ENCODE data around the gene SRSF10. TPM values are rescaled to one million over a fixed set of nuclear protein-coding genes. Genes with fewer than 3 reads are reported as not detected.
"Not testable (repeated sequence)": the region's sequence is repeated elsewhere in the genome, so short reads cannot be mapped to it uniquely, and the experiment has no call there.

The SRSF10 gene
- 316 TPM for total RNA-seq

DNA sequence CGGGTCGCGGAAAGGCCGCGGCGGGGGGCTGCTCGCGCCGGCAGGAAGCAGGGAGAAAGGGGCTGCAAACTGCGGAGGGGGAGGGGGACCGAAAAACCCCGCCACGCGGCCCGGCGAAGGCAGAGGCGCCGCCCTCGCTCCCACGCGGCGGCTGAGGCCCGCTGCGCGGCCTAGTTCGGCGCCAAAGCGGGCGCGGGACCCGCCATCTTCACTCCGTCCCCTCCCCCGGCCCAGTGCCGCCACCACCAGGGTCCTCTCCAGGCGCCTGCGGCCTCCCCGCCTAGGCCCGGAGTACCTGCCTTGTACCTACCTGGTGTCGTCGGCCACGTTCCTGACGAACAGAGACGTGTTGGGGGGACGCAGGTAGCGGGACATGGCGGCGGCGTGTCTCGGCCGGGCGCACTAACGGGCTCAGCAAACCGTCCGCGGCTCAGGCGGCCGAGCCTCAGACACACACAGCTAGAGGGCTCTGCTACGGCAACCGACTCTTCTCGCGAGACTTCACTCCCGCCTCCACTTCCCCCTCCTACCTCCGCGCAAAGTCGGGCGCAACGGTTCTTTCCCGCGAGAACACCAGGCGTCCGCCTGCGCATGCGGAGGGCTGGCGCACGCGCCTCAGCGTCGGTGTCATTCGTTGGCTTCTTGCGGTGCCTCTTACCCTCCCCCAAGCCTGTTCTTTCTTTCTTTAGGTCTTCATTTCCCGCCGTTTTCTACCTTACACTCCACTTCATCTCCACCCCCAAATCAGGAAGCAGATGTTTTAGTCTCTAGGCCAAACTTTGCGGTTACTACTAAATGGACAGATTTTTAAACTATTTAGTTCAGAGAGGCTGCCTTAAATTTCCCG, at the start of gene SRSF10:
Gene SRSF10, minus strand, starts transcription at position 447 of the 847 bp plus-strand sequence. Its CDS starts 72 bp downstream, at position 375.
- no peaks in the 10 kb centered on the region for H3K27me3 ChIP-seq (ENCODE audit: insufficient read depth, low read length)
- peak within 1 kb of the TSS; percentile 92 for H3K4me3 ChIP-seq (ENCODE audit: low read length)

DNA sequence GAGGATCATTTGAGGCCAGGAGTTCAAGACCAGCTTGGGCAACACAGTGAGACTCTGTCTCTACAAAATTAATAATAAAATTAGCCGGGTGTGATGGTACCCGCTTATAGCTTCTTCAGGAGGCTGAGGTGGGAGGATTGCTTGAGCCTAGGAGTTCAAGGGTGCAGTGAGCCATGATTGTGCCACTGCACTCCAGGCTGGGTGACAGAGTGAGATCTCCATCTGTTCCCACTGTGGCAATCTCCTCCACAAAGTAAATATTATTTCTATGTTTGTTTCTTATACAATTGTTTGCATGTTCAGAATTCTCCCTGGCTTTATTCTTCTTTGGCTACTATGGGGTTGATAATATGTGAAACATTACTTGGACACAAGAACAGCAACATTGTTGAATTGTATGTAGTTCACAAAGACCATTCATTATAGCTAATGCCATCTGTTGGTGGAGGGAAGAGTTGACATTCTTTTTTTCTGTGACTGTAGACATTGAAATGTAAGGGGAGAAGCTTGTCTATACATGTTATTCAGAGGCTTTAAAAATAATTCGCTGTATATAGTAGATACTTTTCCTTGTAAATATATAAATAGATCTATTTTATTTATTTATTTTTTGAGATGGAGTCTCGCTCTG, 47.8 kb upstream of the SRSF10 start:
- Histone ChIP-seq H3K27me3 (ENCODE audit: insufficient read depth, low read length) (no peaks in the 10 kb centered on the region), H3K4me3 (ENCODE audit: low read length) (no peak overlapping the region), H3K4me1 (ENCODE audit: insufficient read depth, low read length) (no peaks in the 10 kb centered on the region), H3K9me3 (ENCODE audit: low read depth, low read length) (no peaks in the 10 kb centered on the region)

More for the DNA sequence above, at the start of gene SRSF10:
- H3K4me1 ChIP-seq (ENCODE audit: insufficient read depth, low read length): peaks cover 33% of the 10 kb centered on the region
- no peaks in the 10 kb centered on the region for H3K9me3 ChIP-seq (ENCODE audit: low read depth, low read length)

GRCh38 chr1:24022581-24023361, 42.6 kb upstream of the SRSF10 start:
- Histone ChIP-seq H3K4me3 (ENCODE audit: low read length) (no peak overlapping the region), H3K27me3 (ENCODE audit: insufficient read depth, low read length) (no peaks in the 10 kb centered on the region), H3K4me1 (ENCODE audit: insufficient read depth, low read length) (no peaks in the 10 kb centered on the region), H3K9me3 (ENCODE audit: low read depth, low read length) (no peaks in the 10 kb centered on the region)

GRCh38 chr1:24021403-24022266, 41.5 kb upstream of the SRSF10 start:
- H3K9me3 ChIP-seq (ENCODE audit: low read depth, low read length): no peaks in the 10 kb centered on the region
- H3K4me3 ChIP-seq (ENCODE audit: low read length): no peak overlapping the region
- H3K4me1 ChIP-seq (ENCODE audit: insufficient read depth, low read length): no peaks in the 10 kb centered on the region
- H3K27me3 ChIP-seq (ENCODE audit: insufficient read depth, low read length): no peaks in the 10 kb centered on the region

DNA sequence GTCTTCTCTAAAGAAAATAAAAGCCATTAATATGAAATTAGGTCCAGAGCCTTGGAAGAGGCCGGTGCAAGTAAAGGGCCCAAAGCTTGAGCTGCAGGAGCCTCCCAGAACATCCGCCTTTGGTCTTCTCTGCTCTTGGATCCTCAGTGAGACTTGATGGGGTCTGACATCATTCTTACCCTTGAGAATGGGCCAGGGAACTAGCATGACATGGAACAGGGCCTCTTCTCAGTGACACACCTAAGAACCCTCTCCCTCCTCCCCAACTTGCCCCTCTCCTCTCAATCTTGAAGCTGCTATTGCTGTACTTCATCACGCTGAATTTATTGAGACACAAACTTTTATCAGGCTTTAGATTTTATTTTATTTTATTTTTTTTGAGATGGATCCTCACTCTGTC, 40.3 kb upstream of the SRSF10 start:
- Histone ChIP-seq H3K27me3 (ENCODE audit: insufficient read depth, low read length) (no peaks in the 10 kb centered on the region), H3K4me3 (ENCODE audit: low read length) (no peak overlapping the region), H3K4me1 (ENCODE audit: insufficient read depth, low read length) (no peaks in the 10 kb centered on the region), H3K9me3 (ENCODE audit: low read depth, low read length) (no peaks in the 10 kb centered on the region)

- H3K27me3 ChIP-seq (ENCODE audit: insufficient read depth, low read length): no peaks in the 10 kb centered on the region
- H3K4me1 ChIP-seq (ENCODE audit: insufficient read depth, low read length): no peaks in the 10 kb centered on the region
- H3K9me3 ChIP-seq (ENCODE audit: low read depth, low read length): no peaks in the 10 kb centered on the region
- H3K4me3 ChIP-seq (ENCODE audit: low read length): no peak overlapping the region
Observed at GRCh38 chr1:24020025-24020424, 39.9 kb upstream of the SRSF10 start.

DNA sequence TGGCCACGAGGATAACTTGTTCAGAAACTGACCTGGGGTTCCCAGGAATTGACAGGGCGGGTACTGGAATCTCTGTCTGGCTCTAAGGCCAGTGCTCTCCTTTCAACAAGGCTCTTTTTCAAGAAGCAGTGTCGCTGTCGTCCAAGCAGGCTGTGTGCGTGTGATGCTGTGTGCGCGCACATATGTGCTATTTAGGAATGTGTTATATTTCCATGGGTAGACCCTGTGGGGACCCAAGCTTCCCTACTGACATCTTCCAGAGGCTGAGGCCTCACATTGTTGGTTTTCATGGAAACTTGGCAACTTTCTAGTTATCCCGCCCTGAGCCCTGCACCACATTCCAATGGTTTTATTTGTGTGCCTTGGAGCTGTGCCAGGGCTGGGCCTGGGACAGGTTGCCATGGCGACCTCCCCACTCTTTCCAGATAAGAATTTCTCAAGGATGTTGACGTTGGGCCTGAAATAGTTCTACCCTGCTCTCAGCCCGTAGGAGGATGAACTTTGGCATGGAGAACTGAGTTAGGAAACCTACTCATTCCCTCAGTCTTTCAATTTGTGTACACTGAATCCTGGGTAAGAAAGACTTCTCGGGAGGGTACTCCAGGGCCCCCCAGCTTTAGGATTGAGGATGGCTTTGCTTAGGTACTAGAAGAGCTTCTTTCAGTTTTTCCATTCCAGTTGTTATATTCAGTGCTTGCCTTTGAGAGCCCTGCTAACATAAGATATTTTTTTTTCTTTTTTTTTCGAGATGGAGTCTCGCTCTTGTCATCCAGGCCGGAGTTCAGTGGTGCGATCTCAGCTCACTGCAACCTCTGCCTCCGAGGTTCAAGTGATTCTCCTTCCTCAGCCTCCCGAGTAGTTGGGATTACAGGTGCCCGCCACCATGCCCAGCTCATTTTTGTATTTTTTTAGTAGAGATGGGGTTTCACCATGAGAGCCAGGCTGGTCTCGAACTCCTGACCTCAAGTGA, 38.8 kb upstream of the SRSF10 start:
- Histone ChIP-seq H3K4me1 (ENCODE audit: insufficient read depth, low read length) (no peaks in the 10 kb centered on the region), H3K4me3 (ENCODE audit: low read length) (no peak overlapping the region), H3K27me3 (ENCODE audit: insufficient read depth, low read length) (no peaks in the 10 kb centered on the region), H3K9me3 (ENCODE audit: low read depth, low read length) (no peaks in the 10 kb centered on the region)

DNA sequence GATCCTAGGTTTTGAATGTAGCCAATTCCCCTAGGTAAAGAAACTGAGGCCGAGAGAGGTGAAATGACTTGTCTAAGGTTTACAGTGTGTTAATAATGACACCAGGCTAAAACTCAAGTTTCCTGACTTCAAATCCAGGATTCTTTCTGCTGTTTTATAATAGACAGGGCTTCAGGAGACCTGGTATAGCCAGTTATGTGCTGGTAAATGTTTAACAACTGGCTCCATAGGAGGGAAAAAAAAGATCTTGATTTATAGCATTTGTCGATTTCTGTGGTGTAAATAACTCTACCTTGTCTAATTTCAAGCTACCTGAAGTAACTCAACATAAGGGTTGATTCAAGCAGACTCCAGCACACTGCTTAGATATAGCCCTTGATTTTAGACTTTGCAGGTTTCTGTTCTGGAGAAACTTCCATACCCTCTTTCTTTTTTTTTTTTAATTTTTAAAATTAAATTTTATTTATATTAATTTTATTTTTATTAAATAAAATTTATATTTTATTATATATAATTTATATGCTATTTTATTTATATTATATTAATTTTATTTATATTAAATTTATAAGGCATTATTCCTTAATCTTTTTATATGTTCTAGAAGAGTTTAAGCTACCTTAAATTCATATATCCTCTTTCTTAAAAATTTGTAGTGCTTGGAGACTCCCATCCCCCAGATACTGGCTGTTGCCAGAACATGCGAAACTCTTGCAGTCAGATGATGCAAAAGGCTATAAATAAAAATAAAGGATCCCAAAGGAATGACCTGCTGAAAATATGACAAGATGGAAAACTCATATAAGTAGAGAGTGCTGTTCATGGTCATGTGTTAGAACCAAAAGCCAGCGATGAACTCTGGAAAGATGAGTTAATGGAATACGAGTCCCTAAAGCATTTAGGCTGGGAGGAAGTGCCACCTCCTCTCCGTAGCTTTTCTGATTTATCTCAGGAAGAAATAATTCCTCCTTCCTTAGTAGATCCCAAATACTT, 35.4 kb upstream of the SRSF10 start:
- Histone ChIP-seq H3K27me3 (ENCODE audit: insufficient read depth, low read length) (no peaks in the 10 kb centered on the region), H3K4me1 (ENCODE audit: insufficient read depth, low read length) (no peaks in the 10 kb centered on the region), H3K4me3 (ENCODE audit: low read length) (no peak overlapping the region), H3K9me3 (ENCODE audit: low read depth, low read length) (no peaks in the 10 kb centered on the region)

DNA sequence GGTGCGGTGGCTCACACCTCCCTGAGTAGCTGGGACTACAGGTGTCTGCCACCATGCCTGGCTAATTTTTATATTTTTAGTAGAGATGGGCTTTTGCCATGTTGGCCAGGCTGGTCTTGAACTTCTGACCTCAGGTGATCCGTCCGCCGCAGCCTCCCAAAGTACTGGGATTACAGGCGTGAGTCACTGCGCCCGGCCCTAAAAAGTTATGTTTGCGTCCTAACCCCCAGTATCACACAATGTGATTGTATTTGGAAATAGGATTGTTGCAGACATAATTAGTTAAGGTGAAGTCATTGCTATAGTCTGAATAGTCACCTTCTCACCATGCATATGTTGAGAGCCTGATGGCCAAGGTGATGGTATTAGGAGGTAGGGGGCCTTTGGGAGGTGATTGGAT, 32.8 kb upstream of the SRSF10 start:
- H3K4me1 ChIP-seq (ENCODE audit: insufficient read depth, low read length); H3K9me3 ChIP-seq (ENCODE audit: low read depth, low read length); H3K4me3 ChIP-seq (ENCODE audit: low read length); H3K27me3 ChIP-seq (ENCODE audit: insufficient read depth, low read length): not testable (repeated sequence)

DNA sequence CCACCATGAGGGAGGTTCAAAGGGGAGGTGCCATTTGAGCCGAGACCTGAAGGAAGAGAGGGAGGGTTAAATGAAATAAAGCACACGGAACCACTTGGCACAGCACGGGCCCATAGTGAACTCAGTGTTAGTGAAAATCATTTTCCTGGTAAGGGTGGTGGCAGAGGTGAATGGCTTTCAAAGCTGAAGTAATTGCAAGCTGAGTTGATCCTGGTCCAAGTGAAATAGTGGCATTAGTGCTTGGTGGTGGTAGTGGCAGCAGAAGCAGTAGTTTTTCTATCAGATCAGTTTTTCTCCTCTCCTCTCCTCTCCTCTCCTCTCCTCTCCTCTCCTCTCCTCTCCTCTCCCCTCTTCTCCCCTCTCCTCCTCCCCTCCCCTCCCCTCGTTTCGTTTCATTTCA, 30.5 kb upstream of the SRSF10 start:
- Histone ChIP-seq H3K4me1 (ENCODE audit: insufficient read depth, low read length) (no peaks in the 10 kb centered on the region), H3K9me3 (ENCODE audit: low read depth, low read length) (no peaks in the 10 kb centered on the region), H3K4me3 (ENCODE audit: low read length) (no peak overlapping the region), H3K27me3 (ENCODE audit: insufficient read depth, low read length) (no peaks in the 10 kb centered on the region)

DNA sequence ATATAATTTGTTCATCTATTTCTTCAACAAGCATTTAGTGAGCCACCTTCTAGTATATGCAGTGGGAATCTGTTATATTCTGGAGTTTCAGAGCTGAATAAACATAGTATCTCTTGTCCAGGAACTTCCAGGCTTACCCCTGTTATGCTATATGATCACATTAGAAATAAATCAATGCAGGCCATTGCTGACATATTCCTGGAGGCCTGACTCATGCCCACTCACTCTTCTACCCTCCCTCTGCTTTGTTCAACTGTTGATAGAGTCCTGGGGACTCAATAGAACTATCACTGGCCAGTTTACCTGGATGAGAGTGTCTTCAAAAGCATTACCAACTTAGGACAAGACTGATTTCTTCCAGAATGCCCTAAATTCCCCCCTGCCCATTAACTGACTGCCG, 29.3 kb upstream of the SRSF10 start:
- Histone ChIP-seq H3K27me3 (ENCODE audit: insufficient read depth, low read length) (no peaks in the 10 kb centered on the region), H3K4me1 (ENCODE audit: insufficient read depth, low read length) (no peaks in the 10 kb centered on the region), H3K9me3 (ENCODE audit: low read depth, low read length) (no peaks in the 10 kb centered on the region), H3K4me3 (ENCODE audit: low read length) (no peak overlapping the region)

DNA sequence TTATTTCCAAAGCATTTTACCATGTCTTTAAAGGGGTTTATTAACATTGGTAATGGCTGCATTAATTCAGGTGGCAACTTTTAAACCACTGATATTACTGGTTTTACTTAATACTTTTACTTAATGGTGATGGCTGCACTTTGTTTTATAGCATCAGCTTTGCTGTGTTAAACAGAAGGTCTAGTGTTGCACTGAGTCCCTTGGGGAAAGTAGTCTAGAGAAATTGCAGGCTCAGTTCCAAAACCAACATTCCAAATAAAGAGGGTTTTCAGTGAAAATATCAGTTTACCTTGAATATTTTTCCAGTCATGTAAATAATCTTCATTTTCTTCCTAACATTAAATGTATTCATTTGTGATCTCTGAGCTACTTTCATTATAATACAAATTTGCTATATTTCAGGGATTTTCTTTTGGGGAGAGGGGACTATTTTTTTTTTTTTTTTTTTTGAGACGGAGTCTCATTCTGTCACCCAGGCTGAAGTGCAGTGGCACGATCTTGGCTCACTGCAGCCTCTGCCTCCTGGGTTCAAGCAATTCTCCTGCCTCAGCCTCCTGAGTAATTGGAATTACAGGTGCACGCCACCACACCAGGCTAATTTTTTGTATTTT, 28.6 kb upstream of the SRSF10 start:
- H3K4me1 ChIP-seq (ENCODE audit: insufficient read depth, low read length); H3K9me3 ChIP-seq (ENCODE audit: low read depth, low read length); H3K4me3 ChIP-seq (ENCODE audit: low read length); H3K27me3 ChIP-seq (ENCODE audit: insufficient read depth, low read length): not testable (repeated sequence)

Measured in mononuclear cell (primary cell).